Karpas-422 (cell line): ENCODE measurements around the gene MAEA. TPM values are rescaled to one million over a fixed set of nuclear protein-coding genes. Genes with fewer than 3 reads are reported as not detected.
"Not testable (repeated sequence)": the region's sequence is repeated elsewhere in the genome, so short reads cannot be mapped to it uniquely, and the experiment has no call there.

ENCODE experiments used
- DNase-seq: peaks from one replicate; pipeline ENCODE4 v3.0.0-alpha.2; 2015
- H2AFZ ChIP-seq: fragments of 200-600 bp; sonication (generic); 2 replicates; pipeline ENCODE4 v1.6.1; 2014; ENCODE audit warnings: antibody characterized with exemption, low read length, mixed read lengths
- H3K27ac ChIP-seq: fragments of 200-600 bp; sonication (generic); 2 replicates; pipeline ENCODE4 v1.5.1; 2014; ENCODE audit warnings: mild to moderate bottlenecking, low read length, moderate library complexity
- H3K27me3 ChIP-seq: fragments of 200-600 bp; sonication (generic); 2 replicates; pipeline ENCODE4 v1.6.1; 2014; ENCODE audit warnings: low read length, mixed read lengths
- H3K36me3 ChIP-seq: fragments of 200-600 bp; sonication (generic); 2 replicates; pipeline ENCODE4 v1.6.1; 2014; ENCODE audit warnings: low read length, mixed read lengths; ENCODE audit not compliant: insufficient read depth
- H3K4me1 ChIP-seq: fragments of 200-600 bp; sonication (generic); 2 replicates; pipeline ENCODE4 v1.6.1; 2014; ENCODE audit warnings: mild to moderate bottlenecking, low read length, mixed read lengths
- H3K4me2 ChIP-seq: fragments of 200-600 bp; sonication (generic); 2 replicates; pipeline ENCODE4 v1.6.1; 2014; ENCODE audit warnings: low read length, low read depth, mild to moderate bottlenecking; ENCODE audit not compliant: poor library complexity, severe bottlenecking
- H3K4me3 ChIP-seq: fragments of 200-600 bp; sonication (generic); 2 replicates; pipeline ENCODE4 v1.5.1; 2014; ENCODE audit warnings: mild to moderate bottlenecking, antibody characterized with exemption, low read length, mixed read lengths
- H3K79me2 ChIP-seq: fragments of 200-600 bp; sonication (generic); 2 replicates; pipeline ENCODE4 v1.6.1; 2014; ENCODE audit warnings: mild to moderate bottlenecking, low read length, mixed read lengths
- H3K9ac ChIP-seq: fragments of 200-600 bp; sonication (generic); 2 replicates; pipeline ENCODE4 v1.6.0; 2014; ENCODE audit warnings: low read length
- H3K9me2 ChIP-seq: fragments of 200-600 bp; sonication (generic), shearing (Covaris generic); replicated peaks from 2 replicates; pipeline ENCODE4 v1.6.0; 2014; ENCODE audit warnings: mild to moderate bottlenecking, low read length, moderate library complexity; ENCODE audit not compliant: insufficient read depth
- H3K9me3 ChIP-seq: fragments of 300-700, 200-600 bp; sonication (generic); 2 replicates; pipeline ENCODE4 v1.6.1; 2014; ENCODE audit warnings: low read length, mixed read lengths
- H4K20me1 ChIP-seq: fragments of 200-600 bp; sonication (generic); 2 replicates; pipeline ENCODE4 v1.6.1; 2014; ENCODE audit warnings: mild to moderate bottlenecking, antibody characterized with exemption, low read length, low read depth; ENCODE audit not compliant: insufficient read depth
- total RNA-seq: library from RNA; depleted of rRNA; stranded (reverse); fragments of >200 nt; shearing (Covaris generic); gene quantifications from 2 replicates; pipeline ENCODE4 v1.2.3, GENCODE V29; 2014; ENCODE audit warnings: low replicate concordance

The MAEA gene
- total RNA-seq, 1 experiment from 2014 or later: 31.3 TPM

DNA sequence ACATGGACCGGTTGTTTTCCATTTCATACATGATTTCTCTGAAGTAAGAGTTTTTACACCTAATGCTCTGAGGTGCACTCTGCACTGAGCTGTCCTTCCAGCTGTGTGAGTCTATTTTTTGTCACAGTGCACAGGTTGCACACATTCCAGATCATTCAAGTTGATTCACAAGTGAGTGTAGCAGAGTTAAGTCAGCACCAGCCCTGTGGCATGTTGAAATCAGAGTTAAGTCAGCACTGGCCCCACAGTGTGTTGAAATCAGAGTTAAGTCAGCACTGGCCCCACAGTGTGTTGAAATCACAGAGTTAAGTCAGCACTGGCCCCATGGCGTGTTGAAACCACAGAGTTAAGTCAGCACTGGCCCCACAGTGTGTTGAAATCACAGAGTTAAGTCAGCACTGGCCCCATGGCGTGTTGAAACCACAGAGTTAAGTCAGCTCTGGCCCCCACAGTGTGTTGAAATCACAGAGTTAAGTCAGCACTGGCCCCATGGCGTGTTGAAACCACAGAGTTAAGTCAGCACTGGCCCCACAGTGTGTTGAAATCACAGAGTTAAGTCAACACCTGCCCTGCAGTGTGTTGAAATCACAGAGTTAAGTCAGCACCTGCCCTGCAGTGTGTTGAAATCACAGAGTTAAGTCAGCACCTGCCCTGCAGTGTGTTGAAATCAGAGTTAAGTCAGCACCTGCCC is 45.6 kb downstream of the MAEA start:
- not testable (repeated sequence) for H3K79me2 ChIP-seq, DNase-seq, H3K27me3 ChIP-seq, H2AFZ ChIP-seq, H3K4me3 ChIP-seq, H4K20me1 ChIP-seq, H3K27ac ChIP-seq, H3K4me1 ChIP-seq, H3K9ac ChIP-seq, H3K4me2 ChIP-seq, H3K9me2 ChIP-seq, H3K9me3 ChIP-seq
- H3K36me3 ChIP-seq: peaks cover 13% of the 10 kb centered on the region

DNA sequence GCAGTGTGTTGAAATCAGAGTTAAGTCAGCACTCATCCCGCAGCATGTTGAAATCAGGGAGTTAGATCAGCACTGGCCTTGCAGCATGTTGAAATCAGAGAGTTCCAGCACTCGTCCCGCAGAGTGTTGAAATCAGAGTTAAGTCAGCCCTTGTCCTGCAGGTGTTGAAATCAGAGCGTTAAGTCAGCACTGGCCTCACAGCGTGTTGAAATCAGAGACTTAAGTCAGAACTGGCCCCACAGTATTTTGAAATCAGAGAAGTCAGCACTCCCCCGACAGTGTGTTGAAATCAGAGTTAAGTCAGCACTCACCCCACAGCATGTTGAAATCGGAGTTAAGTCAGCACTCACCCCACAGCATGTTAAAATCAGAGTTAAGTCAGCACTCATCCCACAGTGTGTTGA is 46.4 kb downstream of the MAEA start:
- no peak overlapping the region for H2AFZ ChIP-seq
- H3K4me3 ChIP-seq: no peak overlapping the region
- no peaks in the 10 kb centered on the region for H3K9me2 ChIP-seq
- no peaks in the 10 kb centered on the region for H3K79me2 ChIP-seq
- no peaks in the 10 kb centered on the region for H3K9me3 ChIP-seq
- no peak overlapping the region for H3K4me2 ChIP-seq
- DNase-seq: no peak
- H4K20me1 ChIP-seq: no peaks in the 10 kb centered on the region; the same call in 1 of the 2 replicates
- no peaks in the 10 kb centered on the region for H3K27me3 ChIP-seq
- no peak overlapping the region for H3K27ac ChIP-seq
- no peak overlapping the region for H3K9ac ChIP-seq
- H3K4me1 ChIP-seq: no peaks in the 10 kb centered on the region
- H3K36me3 ChIP-seq: peaks cover 13% of the 10 kb centered on the region

GRCh38 chr4:1337376-1337831 is 47.7 kb downstream of the MAEA start:
- H3K9ac ChIP-seq: no peak overlapping the region
- H3K27ac ChIP-seq: no peak overlapping the region
- no peaks in the 10 kb centered on the region for H3K79me2 ChIP-seq
- no peaks in the 10 kb centered on the region for H3K27me3 ChIP-seq
- no peaks in the 10 kb centered on the region for H3K9me3 ChIP-seq
- peaks cover 13% of the 10 kb centered on the region for H3K36me3 ChIP-seq
- no peak overlapping the region for H3K4me3 ChIP-seq
- no peaks in the 10 kb centered on the region; the same call in 1 of the 2 replicates for H4K20me1 ChIP-seq
- no peak overlapping the region for H3K4me2 ChIP-seq
- DNase-seq: no peak
- H2AFZ ChIP-seq: no peak overlapping the region
- H3K9me2 ChIP-seq: no peaks in the 10 kb centered on the region
- no peaks in the 10 kb centered on the region for H3K4me1 ChIP-seq

DNA sequence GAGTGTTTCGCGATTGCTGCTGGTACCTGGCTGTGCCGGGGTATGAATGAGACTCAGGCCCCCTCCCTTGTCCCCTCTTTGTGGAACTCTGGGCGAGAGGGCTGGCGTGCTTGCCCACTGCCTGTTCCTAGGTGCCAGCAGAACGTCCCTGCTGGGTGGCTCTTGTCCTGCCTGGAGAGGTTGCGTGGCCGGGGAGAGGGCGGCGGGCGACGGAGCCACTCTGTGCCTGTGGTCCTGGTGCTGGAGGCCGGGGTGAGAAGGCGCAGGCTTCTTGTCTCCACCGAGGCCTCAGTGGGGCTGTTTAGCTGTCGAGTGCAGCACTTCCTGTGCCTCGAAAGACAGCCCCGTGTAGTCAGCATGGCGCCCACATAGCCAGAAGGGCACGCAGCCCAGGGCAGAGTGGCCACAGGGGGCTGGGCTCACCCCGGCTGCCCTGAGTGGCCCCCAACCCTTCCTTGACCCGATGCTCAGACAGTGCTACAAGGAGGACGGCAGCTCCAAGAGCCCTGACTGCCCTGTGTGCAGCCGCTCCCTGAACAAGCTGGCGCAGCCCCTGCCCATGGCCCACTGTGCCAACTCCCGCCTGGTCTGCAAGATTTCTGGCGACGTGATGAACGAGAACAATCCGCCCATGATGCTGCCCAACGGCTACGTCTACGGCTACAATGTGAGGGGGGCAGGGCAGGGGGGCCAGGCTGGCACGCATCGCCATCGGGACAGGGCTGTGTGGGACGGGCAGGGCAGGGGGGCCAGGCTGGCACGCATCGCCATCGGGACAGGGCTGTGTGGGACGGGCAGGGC is 48.5 kb downstream of the MAEA start:
- H3K4me1 ChIP-seq: no peaks in the 10 kb centered on the region
- H3K9ac ChIP-seq: no peak overlapping the region
- no peak overlapping the region for H3K4me3 ChIP-seq
- H3K4me2 ChIP-seq: no peak overlapping the region
- H3K79me2 ChIP-seq: no peaks in the 10 kb centered on the region
- no peak overlapping the region for H2AFZ ChIP-seq
- H3K9me2 ChIP-seq: no peaks in the 10 kb centered on the region
- no peaks in the 10 kb centered on the region for H3K9me3 ChIP-seq
- peaks cover 13% of the 10 kb centered on the region for H3K36me3 ChIP-seq
- H3K27ac ChIP-seq: no peak overlapping the region
- no peak for DNase-seq
- no peaks in the 10 kb centered on the region; the same call in 1 of the 2 replicates for H4K20me1 ChIP-seq
- no peaks in the 10 kb centered on the region for H3K27me3 ChIP-seq

GRCh38 chr4:1338752-1339414 is 49.2 kb downstream of the MAEA start:
- no peak overlapping the region for H3K27ac ChIP-seq
- no peaks in the 10 kb centered on the region for H3K9me3 ChIP-seq
- H3K4me2 ChIP-seq: no peak overlapping the region
- H2AFZ ChIP-seq: no peak overlapping the region
- H3K79me2 ChIP-seq: no peaks in the 10 kb centered on the region
- H3K27me3 ChIP-seq: no peaks in the 10 kb centered on the region
- no peak for DNase-seq
- H3K9me2 ChIP-seq: no peaks in the 10 kb centered on the region
- peaks cover 13% of the 10 kb centered on the region for H3K36me3 ChIP-seq
- H3K9ac ChIP-seq: no peak overlapping the region
- no peaks in the 10 kb centered on the region; the same call in 1 of the 2 replicates for H4K20me1 ChIP-seq
- no peaks in the 10 kb centered on the region for H3K4me1 ChIP-seq
- H3K4me3 ChIP-seq: no peak overlapping the region

DNA sequence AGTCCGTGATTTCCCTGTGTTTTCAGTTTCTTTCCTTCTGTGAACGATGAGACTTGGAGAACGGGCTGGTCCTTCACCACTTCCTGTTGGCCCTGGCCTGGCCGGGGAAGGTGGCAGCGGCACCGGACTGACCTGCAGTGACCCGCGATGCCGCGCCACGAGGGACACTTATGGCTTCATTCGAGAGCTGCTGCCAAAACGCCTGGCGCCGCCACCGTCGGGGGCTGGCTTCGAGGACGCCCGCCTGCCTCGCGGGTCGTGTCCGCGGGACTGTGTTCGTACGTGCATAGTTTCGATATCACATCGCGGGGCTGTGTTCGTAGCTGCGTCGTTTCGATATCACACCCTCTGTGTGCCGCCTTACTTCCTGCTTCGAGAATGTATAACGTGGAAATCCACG is 49.8 kb downstream of the MAEA start:
- H3K27ac ChIP-seq: no peak overlapping the region
- H3K27me3 ChIP-seq: no peaks in the 10 kb centered on the region
- no peaks in the 10 kb centered on the region for H3K9me2 ChIP-seq
- H3K4me3 ChIP-seq: no peak overlapping the region
- DNase-seq: no peak
- H3K4me1 ChIP-seq: peaks cover under 1% of the 10 kb centered on the region; the same call in 1 of the 2 replicates
- no peaks in the 10 kb centered on the region; the same call in 1 of the 2 replicates for H4K20me1 ChIP-seq
- no peak overlapping the region for H2AFZ ChIP-seq
- H3K79me2 ChIP-seq: peaks cover 1% of the 10 kb centered on the region
- no peak overlapping the region for H3K4me2 ChIP-seq
- H3K36me3 ChIP-seq: peaks cover 9% of the 10 kb centered on the region
- H3K9me3 ChIP-seq: no peaks in the 10 kb centered on the region
- H3K9ac ChIP-seq: no peak overlapping the region

DNA sequence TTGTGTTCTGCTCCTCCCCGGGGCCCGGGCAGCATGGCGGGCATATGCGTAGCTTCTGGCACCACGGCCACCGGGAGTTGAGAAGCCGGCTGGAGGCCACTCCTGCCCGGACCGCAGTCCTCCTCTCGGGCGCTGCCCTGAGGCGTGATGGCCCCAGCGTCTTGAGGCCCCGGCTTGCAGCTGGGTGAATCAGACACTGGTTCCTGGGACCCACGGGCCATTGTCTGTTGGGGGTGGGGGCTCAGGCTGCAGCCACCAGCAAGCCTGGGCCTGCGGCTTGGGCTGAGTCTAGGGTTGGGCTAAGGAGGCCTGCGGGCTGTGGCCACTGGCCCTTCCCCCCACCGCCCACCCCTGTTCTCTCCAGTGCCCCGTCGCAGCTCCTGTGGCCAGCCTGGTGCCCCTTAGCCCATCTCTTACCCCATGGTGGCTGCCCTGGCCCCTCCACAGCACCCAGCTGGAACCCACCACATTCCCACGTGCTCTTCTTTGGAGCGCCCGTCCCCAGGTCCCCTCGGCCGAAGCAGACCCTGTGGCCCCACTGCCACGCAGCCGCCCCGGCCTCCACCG is 50.6 kb downstream of the MAEA start:
- Histone ChIP-seq H4K20me1 (no peaks in the 10 kb centered on the region; the same call in 1 of the 2 replicates), H3K4me3 (no peak overlapping the region), H3K4me2 (no peak overlapping the region), H3K36me3 (peaks cover 3% of the 10 kb centered on the region), H2AFZ (no peak overlapping the region), H3K9ac (no peak overlapping the region), H3K9me3 (no peaks in the 10 kb centered on the region), H3K4me1 (peaks cover 8% of the 10 kb centered on the region), H3K27ac (no peak overlapping the region), H3K79me2 (peaks cover 8% of the 10 kb centered on the region), H3K27me3 (no peaks in the 10 kb centered on the region), H3K9me2 (no peaks in the 10 kb centered on the region)
- DNase-seq: no peak

DNA sequence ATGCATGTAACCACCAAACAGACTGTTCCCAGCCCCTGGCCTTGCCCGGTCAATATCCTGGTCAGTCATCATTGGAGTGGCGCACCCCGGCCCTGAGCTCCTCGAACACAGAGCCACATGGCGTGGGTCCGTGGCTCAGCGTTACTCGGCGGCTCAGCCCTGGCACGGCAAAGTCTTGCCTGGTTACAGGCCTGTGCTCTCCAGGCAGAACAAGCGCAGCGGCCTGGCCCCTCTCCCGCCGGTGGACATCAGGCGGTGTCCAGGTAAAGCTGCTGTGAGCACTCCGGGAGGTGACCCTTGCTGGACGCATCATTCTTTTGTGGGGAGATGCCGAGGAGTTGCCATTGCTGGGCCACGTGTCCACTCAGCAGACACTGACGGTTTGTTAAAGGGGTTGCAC is 51.2 kb downstream of the MAEA start:
- Histone ChIP-seq H3K4me3 (no peak overlapping the region), H3K4me1 (peaks cover 14% of the 10 kb centered on the region), H3K79me2 (peaks cover 12% of the 10 kb centered on the region), H3K27me3 (no peaks in the 10 kb centered on the region), H3K27ac (no peak overlapping the region), H3K9me3 (no peaks in the 10 kb centered on the region), H3K9me2 (no peaks in the 10 kb centered on the region), H2AFZ (no peak overlapping the region), H4K20me1 (no peaks in the 10 kb centered on the region; the same call in 1 of the 2 replicates), H3K36me3 (peaks cover 3% of the 10 kb centered on the region), H3K9ac (no peak overlapping the region), H3K4me2 (no peak overlapping the region)
- DNase-seq: no peak
